KMS-11 (cell line): ENCODE data around the gene LRRC2.

ENCODE experiments used
- H2AFZ ChIP-seq: fragments of 200-600 bp; sonication (generic); 2 replicates; pipeline ENCODE4 v1.6.1; 2016; ENCODE audit warnings: antibody characterized with exemption, mixed run types, low read depth
- H3K27ac ChIP-seq: fragments of 200-600 bp; sonication (generic); 2 replicates; pipeline ENCODE4 v1.6.1; 2016; ENCODE audit warnings: mild to moderate bottlenecking, mixed run types
- H3K27me3 ChIP-seq: fragments of 200-600 bp; sonication (generic); 2 replicates; pipeline ENCODE4 v1.6.1; 2017; ENCODE audit warnings: mild to moderate bottlenecking, low read depth, mixed run types, moderate library complexity; ENCODE audit not compliant: insufficient read depth
- H3K36me3 ChIP-seq: fragments of 200-600 bp; sonication (generic); 2 replicates; pipeline ENCODE4 v1.6.1; 2017; ENCODE audit warnings: mild to moderate bottlenecking, mixed run types; ENCODE audit not compliant: insufficient read depth
- H3K4me1 ChIP-seq: fragments of 200-600 bp; sonication (generic); 2 replicates; pipeline ENCODE4 v1.6.1; 2016; ENCODE audit warnings: mild to moderate bottlenecking, low read depth, mixed run types; ENCODE audit not compliant: poor library complexity, severe bottlenecking
- H3K4me2 ChIP-seq: fragments of 200-600 bp; sonication (generic); 2 replicates; pipeline ENCODE4 v1.7.0; 2016; ENCODE audit warnings: mild to moderate bottlenecking, mixed run types
- H3K4me3 ChIP-seq: fragments of 200-600 bp; sonication (generic); IDR thresholded peaks from 2 replicates; pipeline ENCODE4 v1.6.1; 2017; ENCODE audit warnings: low read depth, low read length, mixed read lengths; ENCODE audit not compliant: insufficient read depth
- H3K79me2 ChIP-seq: fragments of 200-600 bp; sonication (generic); 2 replicates; pipeline ENCODE4 v1.6.1; 2016; ENCODE audit warnings: low read depth, mixed run types; ENCODE audit not compliant: insufficient read depth
- H3K9ac ChIP-seq: fragments of 200-600 bp; sonication (generic); 2 replicates; pipeline ENCODE4 v1.6.1; 2016; ENCODE audit warnings: mild to moderate bottlenecking, mixed run types
- H4K20me1 ChIP-seq: fragments of 200-600 bp; sonication (generic); 2 replicates; pipeline ENCODE4 v1.6.1; 2016; ENCODE audit warnings: mild to moderate bottlenecking, mixed run types; ENCODE audit not compliant: insufficient read depth
- TF ChIP-seq, protein P1 (sequence below): fragments of 200-600 bp; sonication (generic); conservative IDR thresholded peaks from 2 replicates; pipeline ENCODE4 v1.6.1; 2017; ENCODE audit warnings: low read depth, mild to moderate bottlenecking, antibody characterized with exemption, low read length, moderate library complexity, mixed read lengths

LRRC2 gene

DNA sequence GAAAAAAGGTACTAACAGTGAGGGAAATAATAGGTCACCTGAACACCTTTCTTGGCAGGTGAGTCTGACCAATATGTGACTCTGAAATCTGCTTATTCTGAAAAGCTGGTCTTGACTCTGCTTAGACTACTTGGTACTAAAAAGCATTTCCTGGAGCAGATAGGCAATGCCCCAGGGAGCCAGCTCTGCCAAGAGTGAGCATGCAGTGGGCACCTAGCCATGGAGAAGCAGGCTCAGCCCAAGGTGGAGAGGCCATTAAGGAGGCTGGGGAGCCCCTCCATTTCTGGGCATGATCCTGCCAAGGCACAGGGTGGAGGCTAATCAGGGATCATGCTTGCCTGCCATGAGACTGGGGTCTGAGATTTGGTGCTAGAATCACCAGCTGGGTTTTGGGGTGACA, 99.8 kb downstream of the LRRC2 start:
- Histone ChIP-seq H3K27ac (no peak overlapping the region), H3K36me3 (no peaks in the 10 kb centered on the region), H2AFZ (no peak overlapping the region), H3K27me3 (no peaks in the 10 kb centered on the region), H3K4me2 (no peak overlapping the region), H3K9ac (no peak overlapping the region), H3K4me1 (no peaks in the 10 kb centered on the region), H3K4me3 (no peak overlapping the region), H4K20me1 (no peaks in the 10 kb centered on the region), H3K79me2 (no peaks in the 10 kb centered on the region)
- TF ChIP-seq, protein P1, sequence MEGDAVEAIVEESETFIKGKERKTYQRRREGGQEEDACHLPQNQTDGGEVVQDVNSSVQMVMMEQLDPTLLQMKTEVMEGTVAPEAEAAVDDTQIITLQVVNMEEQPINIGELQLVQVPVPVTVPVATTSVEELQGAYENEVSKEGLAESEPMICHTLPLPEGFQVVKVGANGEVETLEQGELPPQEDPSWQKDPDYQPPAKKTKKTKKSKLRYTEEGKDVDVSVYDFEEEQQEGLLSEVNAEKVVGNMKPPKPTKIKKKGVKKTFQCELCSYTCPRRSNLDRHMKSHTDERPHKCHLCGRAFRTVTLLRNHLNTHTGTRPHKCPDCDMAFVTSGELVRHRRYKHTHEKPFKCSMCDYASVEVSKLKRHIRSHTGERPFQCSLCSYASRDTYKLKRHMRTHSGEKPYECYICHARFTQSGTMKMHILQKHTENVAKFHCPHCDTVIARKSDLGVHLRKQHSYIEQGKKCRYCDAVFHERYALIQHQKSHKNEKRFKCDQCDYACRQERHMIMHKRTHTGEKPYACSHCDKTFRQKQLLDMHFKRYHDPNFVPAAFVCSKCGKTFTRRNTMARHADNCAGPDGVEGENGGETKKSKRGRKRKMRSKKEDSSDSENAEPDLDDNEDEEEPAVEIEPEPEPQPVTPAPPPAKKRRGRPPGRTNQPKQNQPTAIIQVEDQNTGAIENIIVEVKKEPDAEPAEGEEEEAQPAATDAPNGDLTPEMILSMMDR = no peak
